Vagina (tissue), 2 donors: ENCODE data around the gene RUNX2.

Source experiments
- CTCF ChIP-seq, 3 experiments: fragments of 450-650 bp in 2 of 3; fragments of 200-600 bp in 1 of 3; sonication (generic) in 1 of 3; IDR thresholded peaks; one replicate each; pipeline ENCODE4 v1.5.1; 2017 to 2019; ENCODE audit warnings: antibody characterized with exemption in 3 of 3, mild to moderate bottlenecking in 2 of 3, moderate library complexity in 2 of 3
- POLR2A ChIP-seq, 2 donors: fragments of 450-650 bp; IDR thresholded peaks; one replicate each; pipeline ENCODE4 v1.6.1; 2017; ENCODE audit warnings: antibody characterized with exemption in 2 of 2, mild to moderate bottlenecking in 2 of 2, moderate library complexity in 2 of 2
- POLR2AphosphoS5 ChIP-seq, 2 donors: sonication (generic); formaldehyde crosslinking; IDR thresholded peaks; one replicate each; pipeline ENCODE4 v1.9.0; 2017; ENCODE audit warnings: antibody characterized with exemption in 2 of 2, mild to moderate bottlenecking in 2 of 2, low read depth in 1 of 2; ENCODE audit not compliant: insufficient read depth in 1 of 2

DNA sequence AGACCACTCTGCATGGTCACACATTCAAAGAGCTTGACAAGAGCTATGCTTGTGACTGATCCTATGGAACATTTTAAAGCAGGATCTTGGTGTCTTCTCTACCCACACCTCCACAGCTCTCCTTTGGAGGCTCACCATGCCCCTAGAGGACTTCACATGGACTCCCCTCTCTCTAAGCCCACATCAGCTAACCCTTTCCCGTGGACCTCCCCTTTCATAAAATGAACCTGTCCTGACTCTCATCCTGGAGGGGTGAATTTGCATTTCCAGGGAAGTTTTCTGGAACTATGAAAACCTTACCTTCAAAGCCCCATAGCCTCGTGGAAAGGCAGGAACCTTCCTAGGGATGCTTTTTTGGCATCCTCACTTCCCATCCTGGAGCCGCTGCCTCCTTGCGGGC is 234.0 kb downstream of the RUNX2 start:
- TF ChIP-seq CTCF (IDR thresholded peaks at IDR 0.05) (no peak), POLR2A (IDR thresholded peaks at IDR 0.05) (no peak), POLR2AphosphoS5 (IDR thresholded peaks at IDR 0.05; ENCODE audit: insufficient read depth in 1 of 2, low read depth in 1 of 2) (no peak)
